ENCODE measurements around the gene BCL2A1. TPM values are rescaled to one million over a fixed set of nuclear protein-coding genes. Genes with fewer than 3 reads are reported as not detected.

The BCL2A1 gene
- total RNA-seq, 4 donors from 2014 or later: 0.84 to 1.3 TPM; not detected in 2

GRCh38 chr15:79948761-79949160 is 22.2 kb downstream of the BCL2A1 start:
- TF ChIP-seq POLR2A (IDR thresholded peaks at IDR 0.05): no peak
- TF ChIP-seq, protein P1, sequence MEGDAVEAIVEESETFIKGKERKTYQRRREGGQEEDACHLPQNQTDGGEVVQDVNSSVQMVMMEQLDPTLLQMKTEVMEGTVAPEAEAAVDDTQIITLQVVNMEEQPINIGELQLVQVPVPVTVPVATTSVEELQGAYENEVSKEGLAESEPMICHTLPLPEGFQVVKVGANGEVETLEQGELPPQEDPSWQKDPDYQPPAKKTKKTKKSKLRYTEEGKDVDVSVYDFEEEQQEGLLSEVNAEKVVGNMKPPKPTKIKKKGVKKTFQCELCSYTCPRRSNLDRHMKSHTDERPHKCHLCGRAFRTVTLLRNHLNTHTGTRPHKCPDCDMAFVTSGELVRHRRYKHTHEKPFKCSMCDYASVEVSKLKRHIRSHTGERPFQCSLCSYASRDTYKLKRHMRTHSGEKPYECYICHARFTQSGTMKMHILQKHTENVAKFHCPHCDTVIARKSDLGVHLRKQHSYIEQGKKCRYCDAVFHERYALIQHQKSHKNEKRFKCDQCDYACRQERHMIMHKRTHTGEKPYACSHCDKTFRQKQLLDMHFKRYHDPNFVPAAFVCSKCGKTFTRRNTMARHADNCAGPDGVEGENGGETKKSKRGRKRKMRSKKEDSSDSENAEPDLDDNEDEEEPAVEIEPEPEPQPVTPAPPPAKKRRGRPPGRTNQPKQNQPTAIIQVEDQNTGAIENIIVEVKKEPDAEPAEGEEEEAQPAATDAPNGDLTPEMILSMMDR (IDR thresholded peaks at IDR 0.05): no peak
- WGBS, 2 donors: 60 to 71% methylated on average over 3 of the region's 3 CpGs
- no peak for DNase-seq (ENCODE audit: low spot score in 2 of 2)
- no peak overlapping the region for H3K4me3 ChIP-seq (ENCODE audit: low read depth, poor library complexity, severe bottlenecking)
- intact Hi-C loops (cut with DNase I; ENCODE audit: low total_unique reads): no loop called here

DNA sequence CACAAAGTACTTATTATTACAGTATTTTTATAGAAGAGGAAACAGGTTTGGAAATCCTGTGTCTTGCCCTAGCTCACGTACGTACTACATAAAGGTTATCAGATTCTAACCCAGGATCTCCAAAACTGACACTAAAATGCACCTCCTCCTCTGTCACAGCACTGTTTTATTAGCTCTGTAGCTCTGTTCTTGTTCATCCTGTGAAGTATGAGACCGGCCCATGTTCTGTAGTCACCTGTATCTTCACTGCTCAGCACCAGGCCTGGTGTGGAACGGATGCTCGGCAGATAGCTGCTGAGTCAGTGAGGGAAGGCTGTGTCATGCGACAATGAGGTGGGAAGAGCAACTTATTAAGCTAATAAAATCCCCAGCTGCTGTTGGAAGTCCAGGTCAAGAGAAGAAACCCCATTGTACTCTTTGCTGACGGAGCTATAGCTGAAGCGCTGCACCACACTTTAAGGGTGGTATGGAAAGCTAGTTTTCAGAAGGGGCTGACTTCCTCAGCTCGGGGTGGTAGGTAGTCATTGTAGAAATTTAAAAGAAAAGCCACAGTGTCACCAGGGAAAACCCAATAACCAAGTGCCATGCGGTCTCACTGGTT is 22.8 kb downstream of the BCL2A1 start:
- intact Hi-C loops (cut with DNase I; ENCODE audit: low total_unique reads): no loop called here
- TF ChIP-seq POLR2A (IDR thresholded peaks at IDR 0.05): no peak
- TF ChIP-seq, protein P1 (IDR thresholded peaks at IDR 0.05): no peak
- WGBS, 2 donors: 82 to 84% methylated on average over 10 of the region's 10 CpGs
- no peak overlapping the region for H3K4me3 ChIP-seq (ENCODE audit: low read depth, poor library complexity, severe bottlenecking)
- DNase-seq (ENCODE audit: low spot score in 2 of 2): no peak

- no peak overlapping the region for H3K4me3 ChIP-seq (ENCODE audit: low read depth, poor library complexity, severe bottlenecking)
- no peak for TF ChIP-seq POLR2A (IDR thresholded peaks at IDR 0.05)
- TF ChIP-seq, protein P1 (IDR thresholded peaks at IDR 0.05): no peak
- intact Hi-C loops (cut with DNase I; ENCODE audit: low total_unique reads): no loop called here
- no peak for DNase-seq (ENCODE audit: low spot score in 2 of 2)
Measured at GRCh38 chr15:79947009-79947408, 24.0 kb downstream of the BCL2A1 start.

DNA sequence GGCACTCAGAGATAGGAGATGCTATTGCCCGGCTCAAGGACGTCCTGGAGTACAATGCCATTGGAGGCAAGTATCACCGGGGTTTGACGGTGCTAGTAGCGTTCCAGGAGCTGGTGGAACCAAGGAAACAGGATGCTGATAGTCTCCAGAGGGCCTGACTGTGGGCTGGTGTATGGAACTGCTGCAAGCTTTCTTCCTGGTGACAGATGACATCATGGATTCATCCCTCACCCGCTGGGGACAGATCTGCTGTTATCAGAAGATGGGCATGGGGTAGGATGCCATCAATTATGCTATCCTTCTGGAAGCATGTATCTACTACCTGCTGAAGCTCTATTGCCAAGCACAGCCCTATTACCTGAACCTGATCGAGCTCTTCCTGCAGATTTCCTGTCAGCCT is 26.4 kb downstream of the BCL2A1 start:
- intact Hi-C loops (cut with DNase I; ENCODE audit: low total_unique reads): no loop called here
- WGBS, 2 donors: 80 to 85% methylated on average over 7 of the region's 7 CpGs
- H3K4me3 ChIP-seq (ENCODE audit: low read depth, poor library complexity, severe bottlenecking): no peak overlapping the region
- TF ChIP-seq POLR2A (IDR thresholded peaks at IDR 0.05): no peak
- TF ChIP-seq, protein P1 (IDR thresholded peaks at IDR 0.05): no peak
- no peak for DNase-seq (ENCODE audit: low spot score in 2 of 2)

GRCh38 chr15:79943820-79944219 is 27.2 kb downstream of the BCL2A1 start:
- no peak overlapping the region for H3K4me3 ChIP-seq (ENCODE audit: low read depth, poor library complexity, severe bottlenecking)
- no peak for DNase-seq (ENCODE audit: low spot score in 2 of 2)
- intact Hi-C loops (cut with DNase I; ENCODE audit: low total_unique reads): no loop called here
- TF ChIP-seq, protein P1 (IDR thresholded peaks at IDR 0.05): no peak
- TF ChIP-seq POLR2A (IDR thresholded peaks at IDR 0.05): no peak
- WGBS, 2 donors: 50 to 59% methylated on average over 1 of the region's 1 CpG
